ENCODE measurements around the gene KLF11.
A peak's percentile ranks its signal among the peaks of the same experiment; 100 is the strongest.

Gene KLF11

GRCh38 chr2:10043256-10043905 is at the start of gene KLF11:
Gene KLF11 (plus strand): TSS chr2:10043550. CDS start chr2:10043717, 167 bp downstream.
- peak; percentile 94 for DNase-seq

GRCh38 chr2:9994462-9994861 is 48.9 kb upstream of the KLF11 start:
- DNase-seq, result no peak

- no peak for DNase-seq
Measured at GRCh38 chr2:9995059-9995458, 48.3 kb upstream of the KLF11 start.

- DNase-seq, result no peak
Measured at GRCh38 chr2:9996321-9996720, 47.0 kb upstream of the KLF11 start.

GRCh38 chr2:9997936-9998335 is 45.4 kb upstream of the KLF11 start:
- DNase-seq, result no peak

- DNase-seq, result no peak
Measured at GRCh38 chr2:9998916-9999654, 44.3 kb upstream of the KLF11 start.

GRCh38 chr2:9999693-10000092 is 43.7 kb upstream of the KLF11 start:
- no peak for DNase-seq

GRCh38 chr2:10000541-10000940 is 42.8 kb upstream of the KLF11 start:
- no peak for DNase-seq

- no peak for DNase-seq
Measured at GRCh38 chr2:10001586-10001985, 41.8 kb upstream of the KLF11 start.

- DNase-seq, result no peak
Measured at GRCh38 chr2:10002109-10002508, 41.2 kb upstream of the KLF11 start.

- no peak for DNase-seq
Measured at GRCh38 chr2:10002681-10003080, 40.7 kb upstream of the KLF11 start.

- no peak for DNase-seq
Measured at GRCh38 chr2:10003206-10004125, 39.9 kb upstream of the KLF11 start.

- no peak for DNase-seq
Measured at GRCh38 chr2:10004401-10004800, 38.9 kb upstream of the KLF11 start.

GRCh38 chr2:10004836-10005235 is 38.5 kb upstream of the KLF11 start:
- no peak for DNase-seq

GRCh38 chr2:10005461-10006235 is 37.7 kb upstream of the KLF11 start:
- no peak for DNase-seq

GRCh38 chr2:10006236-10007161 is 36.9 kb upstream of the KLF11 start:
- DNase-seq, result no peak

GRCh38 chr2:10007435-10007834 is 35.9 kb upstream of the KLF11 start:
- no peak for DNase-seq

- no peak for DNase-seq
Measured at GRCh38 chr2:10007921-10008808, 35.2 kb upstream of the KLF11 start.

GRCh38 chr2:10008809-10009176 is 34.6 kb upstream of the KLF11 start:
- DNase-seq, result no peak

GRCh38 chr2:10009271-10009810 is 34.0 kb upstream of the KLF11 start:
- DNase-seq, result no peak

Measured in DMS53 (cell line).